Measurements from ENCODE around the gene GGT6.

Gene GGT6

DNA sequence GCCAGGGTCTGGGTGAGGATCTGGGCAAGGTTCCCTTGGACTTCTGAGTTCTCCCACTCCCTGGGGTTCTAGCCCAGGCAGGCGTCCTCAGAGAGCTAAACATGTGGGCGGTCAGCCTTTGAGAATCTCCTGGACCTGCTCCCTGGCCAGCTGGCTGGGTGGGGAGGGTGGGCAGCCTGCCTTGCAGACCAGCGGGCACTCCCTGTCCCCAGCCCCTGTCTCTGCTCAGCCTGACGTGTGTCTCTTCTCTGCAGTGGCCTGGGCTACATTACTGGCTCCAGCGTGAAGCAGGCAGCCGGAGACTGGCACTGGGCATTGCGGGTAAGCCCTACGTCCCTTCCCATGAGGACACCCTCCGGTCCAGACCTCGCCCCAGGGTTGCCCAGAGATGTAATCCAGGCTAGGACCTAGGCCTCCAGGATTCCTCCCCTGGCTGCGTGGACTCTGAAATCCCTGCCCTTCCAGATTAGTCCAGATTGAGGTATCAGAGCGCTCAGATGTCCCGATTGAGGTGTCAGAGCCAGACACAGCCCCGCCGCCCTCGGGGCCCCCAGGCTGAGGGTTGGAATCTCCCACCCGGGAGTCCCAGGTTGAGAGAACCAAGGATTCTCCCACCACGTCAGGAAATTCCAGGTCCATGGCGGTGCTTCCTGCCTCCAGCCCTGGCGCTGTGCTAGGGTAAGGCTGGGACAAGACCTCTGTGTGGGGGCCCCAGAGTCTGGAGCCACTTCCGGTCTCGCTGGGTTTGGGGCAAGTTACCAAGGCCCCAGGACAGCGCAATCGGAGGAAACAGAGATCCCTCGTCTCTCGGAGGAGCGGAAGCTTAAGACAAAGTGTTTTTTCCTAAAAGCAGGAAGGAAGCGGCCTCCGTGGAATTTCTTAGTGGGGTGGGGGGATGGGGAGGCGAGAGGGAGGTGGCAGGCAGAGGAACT, 29.3 kb downstream of the GGT6 start:
- Histone ChIP-seq H3K9me3 (ENCODE audit: insufficient read depth, low read length) (no peaks in the 10 kb centered on the region), H3K27me3 (ENCODE audit: low read depth, low read length) (peaks cover 10% of the 10 kb centered on the region; the same call in 1 of the 2 replicates), H3K4me2 (ENCODE audit: low read length) (no peak overlapping the region), H3K4me3 (ENCODE audit: low read length) (no peak overlapping the region), H2AFZ (ENCODE audit: low read depth, low read length) (no peak overlapping the region), H3K36me3 (replicated peaks; ENCODE audit: low read depth, low read length) (no peaks in the 10 kb centered on the region), H3K9ac (ENCODE audit: low read length) (no peak overlapping the region), H3K27ac (ENCODE audit: low read length) (no peak overlapping the region), H4K20me1 (ENCODE audit: insufficient read depth, low read length) (no peaks in the 10 kb centered on the region), H3K79me2 (ENCODE audit: low read length) (no peaks in the 10 kb centered on the region), H3K4me1 (ENCODE audit: low read length) (no peaks in the 10 kb centered on the region)
- TF ChIP-seq EZH2phosphoT487 (IDR thresholded peaks at IDR 0.05; ENCODE audit: low read depth): no peak
- TF ChIP-seq, protein P1, sequence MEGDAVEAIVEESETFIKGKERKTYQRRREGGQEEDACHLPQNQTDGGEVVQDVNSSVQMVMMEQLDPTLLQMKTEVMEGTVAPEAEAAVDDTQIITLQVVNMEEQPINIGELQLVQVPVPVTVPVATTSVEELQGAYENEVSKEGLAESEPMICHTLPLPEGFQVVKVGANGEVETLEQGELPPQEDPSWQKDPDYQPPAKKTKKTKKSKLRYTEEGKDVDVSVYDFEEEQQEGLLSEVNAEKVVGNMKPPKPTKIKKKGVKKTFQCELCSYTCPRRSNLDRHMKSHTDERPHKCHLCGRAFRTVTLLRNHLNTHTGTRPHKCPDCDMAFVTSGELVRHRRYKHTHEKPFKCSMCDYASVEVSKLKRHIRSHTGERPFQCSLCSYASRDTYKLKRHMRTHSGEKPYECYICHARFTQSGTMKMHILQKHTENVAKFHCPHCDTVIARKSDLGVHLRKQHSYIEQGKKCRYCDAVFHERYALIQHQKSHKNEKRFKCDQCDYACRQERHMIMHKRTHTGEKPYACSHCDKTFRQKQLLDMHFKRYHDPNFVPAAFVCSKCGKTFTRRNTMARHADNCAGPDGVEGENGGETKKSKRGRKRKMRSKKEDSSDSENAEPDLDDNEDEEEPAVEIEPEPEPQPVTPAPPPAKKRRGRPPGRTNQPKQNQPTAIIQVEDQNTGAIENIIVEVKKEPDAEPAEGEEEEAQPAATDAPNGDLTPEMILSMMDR (IDR thresholded peaks at IDR 0.05; ENCODE audit: low read depth, low read length): no peak

DNA sequence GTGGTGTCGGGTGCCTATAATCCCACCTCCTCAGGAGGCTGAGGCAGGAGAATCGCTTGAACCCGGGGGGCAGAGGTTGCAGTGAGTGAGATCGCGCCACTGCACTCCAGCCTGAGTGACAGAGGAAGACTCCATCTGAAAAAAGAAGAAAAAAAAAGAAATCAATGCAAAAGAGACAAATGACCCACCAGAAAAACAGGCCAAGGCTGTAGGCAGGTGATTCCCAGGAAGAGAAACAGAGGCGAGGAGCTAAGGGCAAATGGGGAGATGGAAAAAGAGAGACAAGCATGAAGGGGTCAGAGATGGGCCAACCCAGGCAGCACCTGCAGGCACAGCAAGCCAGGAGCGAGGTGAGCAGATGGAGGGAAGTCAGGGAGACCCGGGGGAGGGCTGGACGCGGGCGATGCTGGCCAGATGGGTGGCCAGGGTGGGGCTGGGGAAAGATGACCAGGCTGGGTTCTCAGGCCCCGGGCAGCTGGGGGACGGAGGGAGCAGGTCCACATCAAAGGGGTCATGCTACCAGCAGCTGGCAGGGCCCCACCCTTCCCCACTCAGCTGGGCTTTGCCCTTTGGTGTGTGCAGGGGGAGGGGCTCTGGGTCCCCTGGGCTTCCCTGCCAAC, 30.7 kb downstream of the GGT6 start:
- H3K9me3 ChIP-seq (ENCODE audit: insufficient read depth, low read length): no peaks in the 10 kb centered on the region
- H3K4me2 ChIP-seq (ENCODE audit: low read length): no peak overlapping the region
- no peaks in the 10 kb centered on the region for H3K36me3 ChIP-seq (replicated peaks; ENCODE audit: low read depth, low read length)
- TF ChIP-seq, protein P1 (IDR thresholded peaks at IDR 0.05; ENCODE audit: low read depth, low read length): no peak
- TF ChIP-seq EZH2phosphoT487 (IDR thresholded peaks at IDR 0.05; ENCODE audit: low read depth): no peak
- no peaks in the 10 kb centered on the region for H3K79me2 ChIP-seq (ENCODE audit: low read length)
- H4K20me1 ChIP-seq (ENCODE audit: insufficient read depth, low read length): no peaks in the 10 kb centered on the region
- H3K27me3 ChIP-seq (ENCODE audit: low read depth, low read length): peaks cover 10% of the 10 kb centered on the region; the same call in 1 of the 2 replicates
- H3K27ac ChIP-seq (ENCODE audit: low read length): no peak overlapping the region
- H3K4me1 ChIP-seq (ENCODE audit: low read length): peaks cover 4% of the 10 kb centered on the region; the same call in 1 of the 2 replicates
- no peak overlapping the region for H3K4me3 ChIP-seq (ENCODE audit: low read length)
- no peak overlapping the region for H3K9ac ChIP-seq (ENCODE audit: low read length)
- H2AFZ ChIP-seq (ENCODE audit: low read depth, low read length): no peak overlapping the region

DNA sequence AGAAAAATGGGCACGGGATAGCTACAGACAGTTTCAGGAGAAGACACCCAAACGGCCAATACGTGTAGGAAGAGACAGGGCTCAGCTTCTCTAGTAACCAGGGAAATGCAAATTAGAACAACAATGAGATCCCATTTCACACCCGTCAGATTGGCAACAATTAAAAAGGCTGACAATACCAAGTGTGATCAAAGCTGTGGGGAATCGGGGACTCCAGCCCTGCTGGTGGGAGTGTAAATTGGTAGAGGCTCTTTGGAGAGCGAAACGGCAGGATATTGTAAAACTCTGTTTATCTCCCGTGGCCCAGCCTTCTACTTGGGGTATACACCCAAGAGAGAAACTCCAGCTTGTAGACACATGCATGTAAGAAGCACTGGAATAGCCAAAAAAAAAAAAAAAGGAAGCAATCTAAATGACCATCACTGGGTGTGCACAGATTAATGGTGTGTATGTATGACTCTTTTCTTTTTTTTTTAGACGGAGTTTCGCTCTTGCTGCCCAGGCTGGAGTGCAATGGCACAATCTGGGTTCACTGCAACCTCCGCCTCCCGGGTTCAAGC, 32.7 kb downstream of the GGT6 start:
- no peak overlapping the region for H3K27ac ChIP-seq (ENCODE audit: low read length)
- peaks cover 16% of the 10 kb centered on the region for H3K4me1 ChIP-seq (ENCODE audit: low read length)
- H3K9ac ChIP-seq (ENCODE audit: low read length): no peak overlapping the region
- H3K9me3 ChIP-seq (ENCODE audit: insufficient read depth, low read length): no peaks in the 10 kb centered on the region
- H3K27me3 ChIP-seq (ENCODE audit: low read depth, low read length): peaks cover 10% of the 10 kb centered on the region; the same call in 1 of the 2 replicates
- no peak overlapping the region for H3K4me2 ChIP-seq (ENCODE audit: low read length)
- no peaks in the 10 kb centered on the region for H3K79me2 ChIP-seq (ENCODE audit: low read length)
- no peak overlapping the region for H2AFZ ChIP-seq (ENCODE audit: low read depth, low read length)
- H4K20me1 ChIP-seq (ENCODE audit: insufficient read depth, low read length): no peaks in the 10 kb centered on the region
- no peaks in the 10 kb centered on the region for H3K36me3 ChIP-seq (replicated peaks; ENCODE audit: low read depth, low read length)
- no peak overlapping the region for H3K4me3 ChIP-seq (ENCODE audit: low read length)
- no peak for TF ChIP-seq EZH2phosphoT487 (IDR thresholded peaks at IDR 0.05; ENCODE audit: low read depth)
- TF ChIP-seq, protein P1 (IDR thresholded peaks at IDR 0.05; ENCODE audit: low read depth, low read length): no peak

DNA sequence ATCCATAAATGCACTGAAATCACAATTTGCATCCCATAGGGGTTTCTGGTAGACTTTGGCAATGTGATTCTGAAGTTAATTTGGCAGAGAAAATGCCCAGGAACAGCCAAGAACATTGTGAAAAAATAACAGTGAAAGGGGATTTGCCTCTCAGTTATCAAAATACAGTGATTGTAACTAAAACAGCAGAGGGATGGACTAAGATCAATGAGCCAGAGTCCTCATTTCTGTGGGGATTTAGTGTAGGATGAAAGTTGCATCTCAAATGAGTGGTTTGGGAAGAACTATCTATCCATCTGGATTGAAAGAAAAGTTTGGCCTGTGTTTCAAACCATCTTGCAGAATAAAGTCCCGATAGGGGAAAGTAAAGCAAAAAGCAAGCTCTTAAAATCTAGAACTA, 33.2 kb downstream of the GGT6 start:
- Histone ChIP-seq H3K79me2 (ENCODE audit: low read length) (no peaks in the 10 kb centered on the region), H3K4me2 (ENCODE audit: low read length) (no peak overlapping the region), H3K9me3 (ENCODE audit: insufficient read depth, low read length) (no peaks in the 10 kb centered on the region), H3K4me3 (ENCODE audit: low read length) (no peak overlapping the region), H4K20me1 (ENCODE audit: insufficient read depth, low read length) (no peaks in the 10 kb centered on the region), H2AFZ (ENCODE audit: low read depth, low read length) (no peak overlapping the region), H3K4me1 (ENCODE audit: low read length) (peaks cover 16% of the 10 kb centered on the region), H3K27me3 (ENCODE audit: low read depth, low read length) (peaks cover 10% of the 10 kb centered on the region; the same call in 1 of the 2 replicates), H3K27ac (ENCODE audit: low read length) (no peak overlapping the region), H3K36me3 (replicated peaks; ENCODE audit: low read depth, low read length) (no peaks in the 10 kb centered on the region), H3K9ac (ENCODE audit: low read length) (no peak overlapping the region)
- TF ChIP-seq, protein P1 (IDR thresholded peaks at IDR 0.05; ENCODE audit: low read depth, low read length): no peak
- TF ChIP-seq EZH2phosphoT487 (IDR thresholded peaks at IDR 0.05; ENCODE audit: low read depth): no peak

Measured in OCI-LY3 (cell line).